Measurements from ENCODE around the gene LRRC75A.

Gene LRRC75A

GRCh38 chr17:16467044-16467443 lies 24.9 kb downstream of the LRRC75A start:
- in situ Hi-C loops (cut with MboI; ENCODE audit: low pct_unique_long_range_greater_than_20kb, low sequenced_read_pairs, unreplicated experiment), result no loop called here
- no peak for DNase-seq (ENCODE audit: low spot score)
- no peak for TF ChIP-seq CTCF (IDR thresholded peaks at IDR 0.05; ENCODE audit: extremely low read depth, insufficient read depth, missing control alignments)

- in situ Hi-C loops (cut with MboI; ENCODE audit: low pct_unique_long_range_greater_than_20kb, low sequenced_read_pairs, unreplicated experiment), result no loop called here
- DNase-seq (ENCODE audit: low spot score), result no peak
- TF ChIP-seq CTCF (IDR thresholded peaks at IDR 0.05; ENCODE audit: extremely low read depth, insufficient read depth, missing control alignments), result no peak
Observed at GRCh38 chr17:16466407-16466806, 25.6 kb downstream of the LRRC75A start.

GRCh38 chr17:16465861-16466338 lies 26.1 kb downstream of the LRRC75A start:
- DNase-seq (ENCODE audit: low spot score), result no peak
- TF ChIP-seq CTCF (IDR thresholded peaks at IDR 0.05; ENCODE audit: extremely low read depth, insufficient read depth, missing control alignments), result no peak
- in situ Hi-C loops (cut with MboI; ENCODE audit: low pct_unique_long_range_greater_than_20kb, low sequenced_read_pairs, unreplicated experiment), result no loop called here

GRCh38 chr17:16465052-16465312 lies 27.0 kb downstream of the LRRC75A start:
- no peak for DNase-seq (ENCODE audit: low spot score)
- in situ Hi-C loops (cut with MboI; ENCODE audit: low pct_unique_long_range_greater_than_20kb, low sequenced_read_pairs, unreplicated experiment), result no loop called here
- TF ChIP-seq CTCF (IDR thresholded peaks at IDR 0.05; ENCODE audit: extremely low read depth, insufficient read depth, missing control alignments), result no peak

GRCh38 chr17:16464303-16465051 lies 27.5 kb downstream of the LRRC75A start:
- DNase-seq (ENCODE audit: low spot score), result no peak
- in situ Hi-C loops (cut with MboI; ENCODE audit: low pct_unique_long_range_greater_than_20kb, low sequenced_read_pairs, unreplicated experiment), result no loop called here
- no peak for TF ChIP-seq CTCF (IDR thresholded peaks at IDR 0.05; ENCODE audit: extremely low read depth, insufficient read depth, missing control alignments)

- no peak for DNase-seq (ENCODE audit: low spot score)
- in situ Hi-C loops (cut with MboI; ENCODE audit: low pct_unique_long_range_greater_than_20kb, low sequenced_read_pairs, unreplicated experiment), result no loop called here
- no peak for TF ChIP-seq CTCF (IDR thresholded peaks at IDR 0.05; ENCODE audit: extremely low read depth, insufficient read depth, missing control alignments)
Observed at GRCh38 chr17:16463358-16464302, 28.4 kb downstream of the LRRC75A start.

All from GM13977 (cell line).